A549 (cell line): ENCODE measurements around the gene DRD1. TPM values are rescaled to one million over a fixed set of nuclear protein-coding genes. Genes with fewer than 3 reads are reported as not detected.
"Not testable (repeated sequence)": the region's sequence is repeated elsewhere in the genome, so short reads cannot be mapped to it uniquely, and the experiment has no call there.

Source experiments
- ATAC-seq, 2 experiments: fragments of 200-7000 bp in 1 of 2; fragments of >200 bp in 1 of 2; cut with Nextera tagmentation in 1 of 2; cut with Tn5 transposase in 1 of 2; 3 replicates each; pipeline versions ENCODE4 v1.8.0 to v1.9.1; 2018 to 2020; ENCODE audit warnings: mild to moderate bottlenecking in 1 of 2, moderate library complexity in 1 of 2
- CTCF ChIA-PET: fragments of 300-600 bp; sonication (Branson Sonifier 250); formaldehyde crosslinking; extraction: SDS; loops from one replicate; lab custom pipeline; 2021; ENCODE audit warnings: antibody characterized with exemption, inconsistent platforms; lab: Yijun Ruan, JAX
- POLR2A ChIA-PET: fragments of 350-600 bp; formaldehyde crosslinking; extraction: SDS; loops from one replicate; lab custom pipeline; 2021; ENCODE audit warnings: antibody characterized with exemption, inconsistent platforms; lab: Yijun Ruan, JAX
- DNase-seq, 2 experiments: peaks; one replicate each; pipeline versions ENCODE4 v3.0.0 to v3.0.0-alpha.2; 2011 to 2016; ENCODE audit warnings: low read depth in 1 of 2, low spot score in 1 of 2
- FAIRE-seq: peaks from 2 replicates; lab custom pipeline; 2011; peaks lifted over from hg19 to GRCh38; lab: Jason Lieb, UNC
- H3K27ac ChIP-seq, 2 experiments: fragments of >200 bp; sonication (Bioruptor Twin); formaldehyde crosslinking; 3 replicates each; pipeline ENCODE4 v1.5.1; 2016 to 2017
- H3K4me1 ChIP-seq: fragments of >200 bp; sonication (Bioruptor Twin); formaldehyde crosslinking; 3 replicates; pipeline ENCODE4 v1.6.1; 2016
- H3K4me2 ChIP-seq: fragments of >200 bp; sonication (Bioruptor Twin); formaldehyde crosslinking; 3 replicates; pipeline ENCODE4 v1.6.1; 2016
- H3K4me3 ChIP-seq: fragments of >200 bp; sonication (Bioruptor Twin); formaldehyde crosslinking; 3 replicates; pipeline ENCODE4 v1.5.1; 2016
- H3K9me3 ChIP-seq: fragments of >200 bp; sonication (Bioruptor Twin); formaldehyde crosslinking; 3 replicates; pipeline ENCODE4 v1.6.1; 2016
- KDM1A ChIP-seq: fragments of 200-600 bp; sonication (generic); IDR thresholded peaks from 2 replicates; pipeline ENCODE4 v1.6.1; 2016; ENCODE audit warnings: low read depth, mild to moderate bottlenecking
- RAD21 ChIP-seq, 2 experiments: fragments of >200 bp in 1 of 2; sonication (Bioruptor Twin) in 1 of 2; formaldehyde crosslinking in 1 of 2; IDR thresholded peaks in 1 of 2; conservative IDR thresholded peaks in 1 of 2; 2 replicates in 1 of 2; 3 replicates in 1 of 2; pipeline ENCODE4 v1.6.1; 2012 to 2018; ENCODE audit warnings: inconsistent platforms in 1 of 2
- SMC3 ChIP-seq: fragments of >200 bp; sonication (Bioruptor Twin); formaldehyde crosslinking; IDR thresholded peaks from 3 replicates; pipeline ENCODE4 v1.6.1; 2018; ENCODE audit warnings: inconsistent platforms
- ZSCAN20 ChIP-seq: fragments of 250-450 bp; sonication (Bioruptor Pico); IDR thresholded peaks from 2 replicates; pipeline ENCODE4 v1.8.0; 2022; ENCODE audit warnings: mild to moderate bottlenecking, moderate library complexity
- WGBS: methylation state at CpG from one replicate; pipeline ENCODE4 v1.1.6; 2017; ENCODE audit errors: missing lambda C conversion rate; 5-methylcytosine and 5-hydroxymethylcytosine counted together
- polyA plus RNA-seq, 4 experiments: library from polyadenylated mRNA; depleted of rRNA in 3 of 4; stranded (reverse); fragments of >200 nt; fragmentation: RNase III in 1 of 4; extraction: RNeasy Plus Mini Kit Qiagen cat#74134 plus additional on column Dnase treatment in 1 of 4; gene quantifications; 2 replicates in 3 of 4; 3 replicates in 1 of 4; pipeline ENCODE4 v1.2.3, GENCODE V29; 2011 to 2017
- TF ChIP-seq, protein P1 (sequence below): fragments of 250-450 bp; sonication (Bioruptor Pico); IDR thresholded peaks from 2 replicates; pipeline ENCODE4 v1.5.0; 2020; ENCODE audit warnings: low read depth, mild to moderate bottlenecking, moderate library complexity
- TF ChIP-seq, protein P2 (sequence below): fragments of >200 bp; sonication (Bioruptor Twin); formaldehyde crosslinking; IDR thresholded peaks from 2 replicates; pipeline ENCODE4 v1.6.1; 2016
- TF ChIP-seq, protein P3 (sequence below): fragments of 250-450 bp; sonication (Bioruptor Pico); IDR thresholded peaks from 2 replicates; pipeline ENCODE4 v1.5.0; 2021; ENCODE audit warnings: mild to moderate bottlenecking, moderate library complexity, borderline replicate concordance
- TF ChIP-seq, protein P4 (sequence below): fragments of 200-600 bp; sonication (generic); IDR thresholded peaks from 2 replicates; pipeline ENCODE4 v1.6.1; 2016; ENCODE audit warnings: antibody characterized with exemption, mild to moderate bottlenecking, moderate library complexity
- TF ChIP-seq, protein P5 (sequence below): IDR thresholded peaks from 2 replicates; pipeline ENCODE4 v1.6.1; 2012; ENCODE audit warnings: low read depth, borderline replicate concordance

Gene DRD1
- polyA plus RNA-seq, 2 of the 4 experiments (the other 2 are of a cell fraction) = 0.90 to 5.7 TPM

DNA sequence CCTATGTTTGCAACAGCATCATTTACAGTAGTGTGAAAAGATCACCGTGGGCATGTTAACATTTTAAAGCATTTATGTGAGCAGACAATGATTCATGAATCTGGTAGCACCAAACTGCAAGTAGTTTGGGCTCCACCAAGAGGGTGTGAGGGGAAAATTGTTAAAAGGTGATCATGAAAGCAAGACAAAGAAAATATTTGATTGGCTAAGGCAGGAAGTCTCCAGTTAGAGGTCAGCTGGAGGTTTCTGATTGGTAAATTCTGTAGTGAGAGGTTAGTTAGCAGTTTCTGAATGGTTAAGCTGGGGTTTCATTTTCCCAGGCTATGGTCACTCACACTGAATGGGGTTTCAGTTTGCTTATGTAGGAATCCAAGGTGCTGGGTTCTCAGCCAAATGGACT, 13.5 kb upstream of the DRD1 start:
- Histone ChIP-seq H3K4me2 (no peak overlapping the region), H3K4me3 (no peak overlapping the region), H3K27ac (no peak overlapping the region), H3K9me3 (no peaks in the 10 kb centered on the region), H3K4me1 (no peaks in the 10 kb centered on the region)
- FAIRE-seq (no peak), ATAC-seq (no peak), DNase-seq (peak in 1 of 2 experiments; percentile 33)
- POLR2A ChIA-PET = no interaction called here
- TF ChIP-seq SMC3 = peak; percentile 15; the same call in 1 of the 3 replicates
- TF ChIP-seq, protein P1, sequence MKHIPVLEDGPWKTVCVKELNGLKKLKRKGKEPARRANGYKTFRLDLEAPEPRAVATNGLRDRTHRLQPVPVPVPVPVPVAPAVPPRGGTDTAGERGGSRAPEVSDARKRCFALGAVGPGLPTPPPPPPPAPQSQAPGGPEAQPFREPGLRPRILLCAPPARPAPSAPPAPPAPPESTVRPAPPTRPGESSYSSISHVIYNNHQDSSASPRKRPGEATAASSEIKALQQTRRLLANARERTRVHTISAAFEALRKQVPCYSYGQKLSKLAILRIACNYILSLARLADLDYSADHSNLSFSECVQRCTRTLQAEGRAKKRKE (CRISPR knock-in tag) = no peak
- TF ChIP-seq, protein P2, sequence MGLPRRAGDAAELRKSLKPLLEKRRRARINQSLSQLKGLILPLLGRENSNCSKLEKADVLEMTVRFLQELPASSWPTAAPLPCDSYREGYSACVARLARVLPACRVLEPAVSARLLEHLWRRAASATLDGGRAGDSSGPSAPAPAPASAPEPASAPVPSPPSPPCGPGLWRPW = no peak
- peak; percentile 42; a peak in 4 of 5 replicates for TF ChIP-seq RAD21 (conservative IDR thresholded peaks at IDR 0.05 in 1 of 2, IDR thresholded peaks at IDR 0.05 in 1 of 2)
- TF ChIP-seq, protein P3, sequence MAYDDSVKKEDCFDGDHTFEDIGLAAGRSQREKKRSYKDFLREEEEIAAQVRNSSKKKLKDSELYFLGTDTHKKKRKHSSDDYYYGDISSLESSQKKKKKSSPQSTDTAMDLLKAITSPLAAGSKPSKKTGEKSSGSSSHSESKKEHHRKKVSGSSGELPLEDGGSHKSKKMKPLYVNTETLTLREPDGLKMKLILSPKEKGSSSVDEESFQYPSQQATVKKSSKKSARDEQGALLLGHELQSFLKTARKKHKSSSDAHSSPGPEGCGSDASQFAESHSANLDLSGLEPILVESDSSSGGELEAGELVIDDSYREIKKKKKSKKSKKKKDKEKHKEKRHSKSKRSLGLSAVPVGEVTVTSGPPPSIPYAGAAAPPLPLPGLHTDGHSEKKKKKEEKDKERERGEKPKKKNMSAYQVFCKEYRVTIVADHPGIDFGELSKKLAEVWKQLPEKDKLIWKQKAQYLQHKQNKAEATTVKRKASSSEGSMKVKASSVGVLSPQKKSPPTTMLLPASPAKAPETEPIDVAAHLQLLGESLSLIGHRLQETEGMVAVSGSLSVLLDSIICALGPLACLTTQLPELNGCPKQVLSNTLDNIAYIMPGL (CRISPR knock-in tag) = no peak
- TF ChIP-seq, protein P4, sequence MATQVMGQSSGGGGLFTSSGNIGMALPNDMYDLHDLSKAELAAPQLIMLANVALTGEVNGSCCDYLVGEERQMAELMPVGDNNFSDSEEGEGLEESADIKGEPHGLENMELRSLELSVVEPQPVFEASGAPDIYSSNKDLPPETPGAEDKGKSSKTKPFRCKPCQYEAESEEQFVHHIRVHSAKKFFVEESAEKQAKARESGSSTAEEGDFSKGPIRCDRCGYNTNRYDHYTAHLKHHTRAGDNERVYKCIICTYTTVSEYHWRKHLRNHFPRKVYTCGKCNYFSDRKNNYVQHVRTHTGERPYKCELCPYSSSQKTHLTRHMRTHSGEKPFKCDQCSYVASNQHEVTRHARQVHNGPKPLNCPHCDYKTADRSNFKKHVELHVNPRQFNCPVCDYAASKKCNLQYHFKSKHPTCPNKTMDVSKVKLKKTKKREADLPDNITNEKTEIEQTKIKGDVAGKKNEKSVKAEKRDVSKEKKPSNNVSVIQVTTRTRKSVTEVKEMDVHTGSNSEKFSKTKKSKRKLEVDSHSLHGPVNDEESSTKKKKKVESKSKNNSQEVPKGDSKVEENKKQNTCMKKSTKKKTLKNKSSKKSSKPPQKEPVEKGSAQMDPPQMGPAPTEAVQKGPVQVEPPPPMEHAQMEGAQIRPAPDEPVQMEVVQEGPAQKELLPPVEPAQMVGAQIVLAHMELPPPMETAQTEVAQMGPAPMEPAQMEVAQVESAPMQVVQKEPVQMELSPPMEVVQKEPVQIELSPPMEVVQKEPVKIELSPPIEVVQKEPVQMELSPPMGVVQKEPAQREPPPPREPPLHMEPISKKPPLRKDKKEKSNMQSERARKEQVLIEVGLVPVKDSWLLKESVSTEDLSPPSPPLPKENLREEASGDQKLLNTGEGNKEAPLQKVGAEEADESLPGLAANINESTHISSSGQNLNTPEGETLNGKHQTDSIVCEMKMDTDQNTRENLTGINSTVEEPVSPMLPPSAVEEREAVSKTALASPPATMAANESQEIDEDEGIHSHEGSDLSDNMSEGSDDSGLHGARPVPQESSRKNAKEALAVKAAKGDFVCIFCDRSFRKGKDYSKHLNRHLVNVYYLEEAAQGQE = no peak
- WGBS = 17% methylated on average over 1 of the region's 1 CpG
- CTCF ChIA-PET = interaction anchor here (0.9 to 5.0 kb wide), 9 partner anchors 12 to 506 kb away, joined by 3 to 26 read pairs (median 4); partner anchors contain the start of gene DRD1

DNA sequence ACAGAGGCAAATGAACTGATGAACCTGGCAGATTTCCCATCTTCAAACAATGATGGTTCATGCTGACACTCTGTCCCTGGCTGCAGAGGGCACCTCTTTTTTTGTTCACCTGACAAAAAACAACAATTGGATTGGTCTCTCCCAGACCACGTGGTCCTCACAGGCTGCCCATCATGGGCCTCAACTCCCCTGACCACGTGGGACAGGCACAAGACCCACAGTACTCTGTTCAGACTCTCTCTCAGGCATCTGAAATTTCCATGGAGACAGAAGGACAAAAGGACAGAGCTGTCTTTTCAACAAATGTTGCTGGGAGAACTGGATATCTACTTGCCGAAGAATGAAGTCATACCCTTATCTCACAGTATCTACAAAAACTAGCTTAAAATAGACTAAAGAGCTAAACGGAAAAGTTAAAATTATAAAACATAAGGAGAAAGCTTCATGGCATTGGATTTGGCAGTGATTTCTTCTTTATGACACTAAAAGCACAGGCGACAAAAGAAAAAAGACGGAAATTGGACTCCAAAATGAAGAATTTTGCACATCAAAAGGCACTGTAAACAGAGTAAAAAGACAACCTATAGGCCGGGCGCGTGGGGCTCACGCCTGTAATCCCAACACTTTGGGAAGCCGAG, 12.2 kb upstream of the DRD1 start:
- POLR2A ChIA-PET = no interaction called here
- 66% methylated on average over 11 of the region's 11 CpGs for WGBS
- CTCF ChIA-PET = interaction anchor here (0.6 to 5.0 kb wide), 6 partner anchors 8 to 514 kb away, joined by 3 to 26 read pairs (median 5); partner anchors contain the start of gene DRD1

DNA sequence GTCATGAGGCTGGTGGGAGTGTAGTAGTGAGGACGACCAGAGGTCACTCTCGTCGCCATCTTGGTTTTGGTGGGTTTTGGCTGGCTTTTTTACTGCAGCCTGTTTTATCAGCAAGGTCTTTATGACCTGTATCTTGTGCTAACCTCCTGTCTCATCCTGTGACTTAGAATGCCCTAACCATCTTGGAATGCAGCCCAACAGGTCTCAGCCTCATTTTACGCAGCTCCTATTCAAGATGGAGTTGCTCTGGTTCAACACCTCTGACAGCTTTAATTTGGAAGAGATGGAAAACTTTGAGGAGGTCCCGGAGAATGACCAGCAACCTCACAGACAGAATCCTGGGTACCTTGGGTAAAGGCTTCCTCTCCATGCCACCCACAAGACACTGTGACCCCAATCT, 10.4 kb upstream of the DRD1 start:
- whole genome bisulfite sequencing = 76% methylated on average over 5 of the region's 5 CpGs
- H3K4me3 ChIP-seq, H3K9me3 ChIP-seq, FAIRE-seq, H3K27ac ChIP-seq, POLR2A ChIA-PET, DNase-seq, H3K4me2 ChIP-seq, H3K4me1 ChIP-seq, ATAC-seq: not testable (repeated sequence)
- CTCF ChIA-PET = interaction anchor here (0.8 to 5.0 kb wide), 3 partner anchors 10 to 502 kb away, joined by 4 to 26 read pairs (median 20); partner anchors contain the start of gene DRD1

More for the DNA sequence above, 12.2 kb upstream of the DRD1 start:
- no peak for DNase-seq
- no peak overlapping the region for H3K4me3 ChIP-seq
- no peak overlapping the region for H3K27ac ChIP-seq
- no peak for FAIRE-seq
- TF ChIP-seq KDM1A (no peak), ZSCAN20 (CRISPR knock-in tag) (no peak)
- TF ChIP-seq, protein P2 = no peak
- TF ChIP-seq, protein P5, sequence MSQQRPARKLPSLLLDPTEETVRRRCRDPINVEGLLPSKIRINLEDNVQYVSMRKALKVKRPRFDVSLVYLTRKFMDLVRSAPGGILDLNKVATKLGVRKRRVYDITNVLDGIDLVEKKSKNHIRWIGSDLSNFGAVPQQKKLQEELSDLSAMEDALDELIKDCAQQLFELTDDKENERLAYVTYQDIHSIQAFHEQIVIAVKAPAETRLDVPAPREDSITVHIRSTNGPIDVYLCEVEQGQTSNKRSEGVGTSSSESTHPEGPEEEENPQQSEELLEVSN = no peak
- H3K9me3 ChIP-seq = no peaks in the 10 kb centered on the region
- ATAC-seq = no peak
- no peak overlapping the region for H3K4me2 ChIP-seq
- no peaks in the 10 kb centered on the region for H3K4me1 ChIP-seq
